HG02759 (cell line): ENCODE measurements around the gene TEK.

ENCODE experiments used
- ATAC-seq: cut with Tn5 transposase; IDR thresholded peaks from one replicate; pipeline ENCODE4 v1.9.1; 2021; ENCODE audit warnings: mild to moderate bottlenecking, moderate library complexity; ENCODE audit not compliant: unreplicated experiment

TEK gene

DNA sequence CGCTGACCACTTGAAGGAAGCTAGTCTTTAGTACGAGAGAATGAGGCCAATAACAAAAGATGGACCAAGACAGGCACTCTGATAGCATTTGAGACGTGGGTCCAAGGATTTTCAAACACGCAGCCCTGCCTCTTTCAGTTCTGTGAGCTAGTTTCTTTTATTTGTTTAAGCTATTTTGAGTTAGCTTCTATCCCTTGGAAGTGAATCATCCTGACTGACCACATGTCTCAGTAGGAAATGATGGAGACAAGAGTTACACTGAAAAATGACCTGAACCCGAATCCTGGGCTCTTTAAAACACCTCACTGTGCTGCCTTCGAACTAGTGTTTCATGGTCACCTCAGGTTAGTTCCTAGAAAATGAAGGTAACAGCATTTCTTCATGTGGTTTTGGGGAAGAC is 9.9 kb downstream of the TEK start:
- no peak for ATAC-seq

DNA sequence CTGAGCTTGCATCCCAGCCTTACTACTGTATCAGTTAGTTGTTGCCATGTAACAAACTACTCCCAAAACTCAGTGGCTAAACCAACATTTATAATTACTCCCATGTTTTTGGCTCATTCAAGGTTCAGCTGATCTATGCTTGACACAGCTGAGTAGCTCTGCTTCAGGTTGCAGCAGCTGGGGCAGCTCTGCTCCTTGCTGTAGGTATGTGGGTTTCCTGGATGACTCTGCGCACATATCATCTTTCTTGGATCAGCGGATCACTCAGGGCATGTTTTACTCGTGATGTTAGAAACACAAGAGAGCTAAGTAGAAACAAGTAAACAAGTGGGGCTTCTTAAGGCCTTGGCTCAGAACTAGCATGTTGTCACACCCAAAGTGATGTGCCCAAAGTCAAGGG is 15.1 kb downstream of the TEK start:
- ATAC-seq = no peak

DNA sequence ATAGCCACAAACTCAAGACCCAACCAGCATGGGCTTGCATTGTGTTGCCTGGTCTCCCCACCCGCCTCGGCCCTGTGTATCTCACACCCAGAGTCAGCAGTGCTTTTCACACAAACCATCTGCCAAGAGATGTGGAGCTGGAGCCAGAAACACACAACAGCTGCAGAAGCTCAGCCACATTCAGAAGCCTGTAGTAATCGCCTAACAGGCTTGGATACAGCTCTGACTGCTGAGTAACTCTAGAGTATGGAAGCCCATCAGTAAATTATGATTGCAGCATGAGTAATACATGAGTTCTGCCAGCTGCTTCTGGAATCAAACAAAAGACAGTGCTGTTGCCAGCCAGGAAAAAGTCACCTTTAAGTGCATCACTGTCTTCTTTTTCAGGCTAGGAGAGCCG is 16.0 kb downstream of the TEK start:
- ATAC-seq = no peak

DNA sequence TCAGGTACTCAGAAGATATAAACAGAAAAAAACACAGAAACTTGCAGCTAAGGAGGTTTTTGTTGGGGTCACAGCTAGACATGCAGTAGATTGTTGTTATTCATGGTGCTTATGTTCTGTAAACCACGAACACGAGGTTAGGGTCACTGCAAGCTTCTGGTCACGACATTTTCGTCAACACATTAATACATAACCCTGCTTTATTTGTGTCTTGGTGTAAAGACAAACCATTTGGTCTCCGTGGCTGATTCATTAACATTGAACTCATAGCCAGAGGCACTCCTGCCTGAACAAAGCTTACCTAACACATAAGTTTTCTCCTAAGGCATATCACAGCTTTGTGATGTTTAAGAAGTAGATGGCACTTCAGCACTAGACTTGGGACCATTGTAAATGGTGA is 16.9 kb downstream of the TEK start:
- ATAC-seq = no peak

DNA sequence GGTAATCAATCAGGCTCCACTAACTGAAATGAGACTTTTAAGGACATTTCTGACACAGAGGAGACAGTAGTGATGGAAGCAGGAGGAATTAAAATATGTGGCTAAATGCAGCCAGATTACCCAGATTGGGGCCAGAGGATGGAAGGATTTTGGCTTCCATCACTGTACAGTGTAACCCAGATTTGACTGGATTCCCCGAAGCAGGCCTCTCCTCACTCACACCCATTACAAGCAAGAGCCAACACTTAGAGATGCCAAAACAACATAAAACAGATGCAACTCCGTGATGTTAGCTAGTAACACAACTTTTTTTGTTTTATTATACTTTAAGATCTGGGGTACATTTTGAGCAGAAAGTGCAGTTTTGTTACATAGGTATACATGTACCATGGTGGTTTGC is 17.6 kb downstream of the TEK start:
- ATAC-seq = no peak

DNA sequence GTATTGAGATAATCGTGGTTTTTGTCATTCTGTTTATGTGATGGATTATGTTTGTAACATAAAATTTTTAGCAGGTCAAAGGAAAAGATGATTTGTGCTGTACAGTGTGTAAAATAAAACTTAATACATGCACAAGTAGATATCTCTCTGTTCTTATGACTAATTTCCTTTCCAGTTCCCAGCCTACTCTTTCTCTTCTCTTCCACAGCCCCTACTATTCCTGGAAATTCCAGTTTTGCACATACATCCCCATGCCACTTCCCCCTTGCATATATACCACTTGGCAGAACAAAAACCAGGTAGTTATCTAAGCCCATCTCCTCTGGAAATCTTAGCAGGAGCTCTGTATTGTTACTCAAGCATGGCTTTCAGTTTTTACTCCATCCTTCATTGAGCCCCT is 20.2 kb downstream of the TEK start:
- no peak for ATAC-seq

DNA sequence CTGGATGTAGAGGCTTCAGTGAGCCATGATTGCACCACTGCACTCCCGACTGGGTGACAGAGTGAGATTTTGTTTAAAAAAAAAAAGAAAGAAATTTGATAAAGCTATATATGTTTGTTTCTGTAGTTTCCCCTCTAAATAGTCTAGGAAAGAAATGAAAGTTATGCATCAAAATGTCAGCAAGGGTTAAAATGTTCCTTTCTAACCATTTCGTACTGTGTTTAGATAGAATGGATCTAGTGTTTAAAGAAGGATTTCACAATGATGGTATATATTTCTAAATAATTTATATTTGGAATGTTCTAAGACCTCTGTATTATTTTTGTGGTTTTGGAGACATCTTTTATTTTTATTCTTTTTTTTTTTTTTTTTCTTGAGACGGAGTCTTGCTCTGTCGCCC is 22.7 kb downstream of the TEK start:
- ATAC-seq = no peak

DNA sequence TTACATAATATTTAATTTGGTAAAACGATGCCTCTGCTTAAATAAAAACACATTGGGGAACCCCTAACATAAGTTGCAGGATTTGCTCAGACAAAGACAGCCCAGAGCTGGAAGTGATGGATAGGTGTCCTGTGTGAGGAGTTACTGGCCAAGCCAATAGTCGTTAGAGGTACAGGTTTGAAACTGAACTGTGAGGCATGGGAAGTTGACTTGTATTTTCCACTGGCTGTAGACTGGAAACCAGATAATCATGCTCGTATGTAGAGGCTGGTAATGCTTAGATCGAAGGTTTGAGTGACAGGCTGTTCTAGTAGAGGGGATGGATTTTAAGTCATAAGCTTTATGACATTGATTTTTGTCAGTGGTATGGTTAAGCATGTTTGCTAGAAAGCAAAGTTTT is 24.8 kb downstream of the TEK start:
- ATAC-seq = no peak

DNA sequence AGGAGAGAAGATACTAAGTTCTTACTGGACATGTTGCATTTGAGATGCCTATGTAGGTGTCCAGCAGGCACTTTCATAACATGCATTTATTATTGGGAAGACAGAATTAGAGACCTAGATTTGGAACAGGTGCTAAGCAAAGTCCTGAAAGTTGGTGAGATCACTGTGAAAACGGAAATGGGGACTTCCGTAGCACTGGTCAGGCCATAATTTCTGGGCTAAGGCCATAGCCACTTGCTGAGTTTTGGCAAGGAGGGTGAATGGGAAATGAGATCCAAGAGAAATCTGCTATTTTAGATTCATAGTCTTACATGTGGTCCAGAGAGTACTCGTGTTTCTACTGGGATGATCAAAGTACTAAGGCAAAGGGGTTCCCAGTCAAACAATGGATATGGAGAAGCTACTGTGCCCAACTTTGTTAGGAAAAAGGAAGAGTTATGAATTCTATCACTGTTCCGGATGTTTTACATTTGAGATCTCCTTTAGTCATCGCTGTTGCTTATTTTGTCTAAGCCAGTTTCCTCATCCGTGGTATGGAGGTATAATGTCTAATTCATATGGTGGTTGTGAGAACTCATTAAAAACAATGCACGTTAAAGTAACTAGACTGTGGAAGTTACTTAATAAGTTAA is 33.4 kb downstream of the TEK start:
- no peak for ATAC-seq

DNA sequence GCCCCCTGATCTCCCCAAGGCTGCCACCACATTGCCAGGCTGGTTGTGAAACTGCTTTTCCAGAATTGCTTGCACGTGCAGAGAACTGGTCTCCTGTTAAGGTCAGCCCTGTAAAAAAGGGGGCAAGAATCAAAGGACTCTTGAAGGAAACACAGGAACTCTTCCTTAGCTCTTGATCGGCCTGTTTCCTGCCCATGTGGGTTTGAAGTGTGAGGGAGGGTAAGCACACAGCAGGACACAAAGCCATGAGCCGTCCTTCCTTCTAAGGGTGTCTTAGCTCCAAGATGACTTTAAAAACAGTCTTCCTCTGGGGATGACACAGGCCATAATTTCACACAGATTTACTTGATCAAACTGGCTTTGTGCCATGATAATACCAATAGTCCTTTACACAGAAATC is 36.1 kb downstream of the TEK start:
- no peak for ATAC-seq

DNA sequence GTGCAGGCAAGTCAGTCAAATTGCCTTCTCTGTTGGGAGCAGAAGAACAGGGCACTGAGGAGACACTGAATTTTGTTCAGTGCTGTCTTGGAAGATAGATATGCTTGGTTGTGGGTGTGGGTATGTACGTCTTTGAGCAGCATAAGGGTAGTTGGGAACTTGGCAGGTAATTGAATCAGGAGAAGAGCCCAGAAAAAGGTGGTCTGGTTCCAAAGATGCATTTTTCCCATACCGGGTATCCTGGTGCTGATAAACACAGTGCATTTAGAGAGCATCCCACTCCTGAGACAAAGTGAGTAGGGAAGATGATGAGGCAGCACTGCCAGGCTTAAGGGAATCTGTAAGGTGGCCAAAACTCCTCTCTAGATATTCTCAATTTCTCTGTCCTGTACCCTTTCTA is 40.6 kb downstream of the TEK start:
- no peak for ATAC-seq

DNA sequence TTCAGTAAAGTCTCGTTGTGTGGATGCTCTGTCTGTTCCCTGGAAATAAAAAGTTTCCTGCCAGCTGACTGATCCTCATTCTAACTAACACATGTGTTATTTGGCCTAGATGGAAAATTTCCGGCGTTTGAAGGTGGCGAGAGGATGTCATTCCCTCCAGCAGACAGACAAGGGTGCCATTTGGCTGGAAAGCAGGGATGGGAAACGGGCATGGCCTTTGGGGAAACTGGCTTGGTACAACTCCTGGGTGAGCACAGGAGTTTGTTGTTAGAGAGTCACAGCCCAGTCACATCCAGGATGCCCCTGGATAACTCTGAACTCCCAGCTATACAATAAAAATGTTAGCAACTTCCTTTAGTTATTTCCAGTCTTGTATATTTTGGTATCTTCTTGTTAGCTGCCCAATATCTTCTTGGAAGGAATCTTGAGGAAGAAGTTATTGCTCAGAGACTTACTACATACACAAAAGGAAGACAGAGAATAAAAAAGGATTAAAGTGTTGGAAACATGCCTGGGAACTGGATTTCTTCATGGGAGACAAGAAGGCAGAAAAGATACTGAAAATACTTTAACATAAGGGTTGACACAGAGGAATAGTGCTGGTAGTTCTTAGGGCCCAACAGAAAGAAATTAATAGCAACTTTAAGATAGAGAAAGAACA is 41.9 kb downstream of the TEK start:
- ATAC-seq = no peak

DNA sequence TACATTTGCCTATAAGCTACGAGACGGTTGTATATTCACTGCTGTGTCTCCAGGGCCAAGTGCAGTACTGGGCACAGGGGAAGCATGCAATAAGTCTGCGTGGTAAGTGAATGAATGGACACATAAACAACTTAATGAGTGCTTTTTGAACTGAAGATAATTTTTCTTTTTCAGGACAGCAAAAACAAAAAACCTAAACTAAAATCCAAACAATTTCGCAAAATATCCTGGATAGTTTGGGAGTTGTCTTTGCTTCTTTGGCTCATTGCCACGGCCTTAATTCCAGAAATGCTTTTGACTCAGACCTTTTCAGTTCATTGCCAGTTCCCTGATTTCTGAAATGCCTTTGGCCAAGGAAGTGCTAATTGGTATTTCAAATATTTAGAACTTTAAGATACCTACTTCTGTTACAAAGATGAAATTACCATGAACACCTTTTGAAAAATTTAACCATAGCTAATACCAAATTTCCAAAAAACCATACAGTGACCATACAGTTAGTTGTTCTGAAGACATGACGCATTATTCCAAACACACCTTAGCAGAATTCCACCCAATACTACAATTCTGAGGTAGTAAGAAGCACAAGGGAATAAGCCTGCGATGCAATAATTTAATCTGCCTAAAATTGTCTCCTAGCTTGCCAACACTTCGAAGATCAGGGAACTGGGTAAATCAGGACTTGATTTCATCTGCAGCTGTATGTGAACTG is 42.8 kb downstream of the TEK start:
- ATAC-seq = no peak

DNA sequence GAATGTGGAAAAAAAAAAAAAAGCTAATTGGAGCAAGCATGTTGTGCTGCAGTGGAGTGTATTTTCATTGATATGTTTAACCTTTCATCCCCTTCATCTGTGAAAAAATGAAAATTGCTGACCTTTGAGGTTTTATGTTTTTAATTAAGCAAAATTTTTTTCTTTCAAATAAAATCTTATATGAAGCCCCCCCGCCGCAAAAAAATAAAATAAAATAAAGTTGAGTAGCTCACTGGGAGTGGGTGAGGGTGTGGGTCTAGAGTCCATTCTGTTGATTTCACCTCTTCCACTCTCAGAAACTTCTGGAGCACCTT is 43.3 kb downstream of the TEK start:
- ATAC-seq = no peak

DNA sequence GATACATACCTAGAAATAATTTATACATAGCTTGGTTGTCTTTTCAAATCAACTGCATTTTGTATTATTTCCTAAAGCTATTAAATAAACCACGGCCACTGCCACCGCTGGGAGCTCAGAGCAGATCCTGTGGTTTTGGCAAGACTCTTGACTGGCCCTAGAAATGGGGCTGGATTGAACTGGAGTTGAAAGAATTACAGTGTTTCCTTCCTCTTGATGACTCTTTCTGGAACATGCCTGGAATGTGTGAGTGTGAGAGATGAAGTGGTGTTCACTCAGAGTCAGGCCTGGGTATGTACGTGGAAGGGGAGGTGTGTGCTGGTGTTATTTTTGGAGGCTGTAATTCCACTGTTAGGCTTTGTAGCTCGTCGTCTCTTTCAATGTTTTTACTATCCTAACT is 45.9 kb downstream of the TEK start:
- ATAC-seq = no peak

DNA sequence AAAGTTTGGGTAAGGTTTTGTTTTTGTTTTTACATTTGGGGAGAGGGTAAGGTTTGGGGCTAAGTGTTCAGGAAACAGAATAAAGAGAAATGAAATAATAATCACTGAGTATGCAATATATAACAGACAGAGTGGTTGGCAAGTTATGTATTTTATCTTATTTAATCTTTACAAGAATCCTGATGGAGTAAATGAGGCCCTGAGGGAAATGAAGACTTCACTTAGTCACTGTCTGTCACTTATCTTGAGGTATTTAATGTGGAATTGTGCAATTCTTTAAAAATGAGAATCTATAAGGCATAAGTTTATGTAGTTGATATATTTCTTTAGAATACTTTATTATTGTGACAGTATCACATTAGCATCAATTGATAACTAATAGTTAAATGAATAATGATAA is 48.1 kb downstream of the TEK start:
- no peak for ATAC-seq

DNA sequence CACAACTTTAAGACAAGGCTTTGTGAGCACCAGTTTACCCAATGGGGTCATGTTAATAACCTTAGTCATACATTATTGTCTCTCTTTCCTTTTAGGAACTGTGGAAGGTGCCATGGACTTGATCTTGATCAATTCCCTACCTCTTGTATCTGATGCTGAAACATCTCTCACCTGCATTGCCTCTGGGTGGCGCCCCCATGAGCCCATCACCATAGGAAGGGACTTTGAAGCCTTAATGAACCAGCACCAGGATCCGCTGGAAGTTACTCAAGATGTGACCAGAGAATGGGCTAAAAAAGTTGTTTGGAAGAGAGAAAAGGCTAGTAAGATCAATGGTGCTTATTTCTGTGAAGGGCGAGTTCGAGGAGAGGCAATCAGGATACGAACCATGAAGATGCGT is 48.7 kb downstream of the TEK start:
- ATAC-seq = no peak

DNA sequence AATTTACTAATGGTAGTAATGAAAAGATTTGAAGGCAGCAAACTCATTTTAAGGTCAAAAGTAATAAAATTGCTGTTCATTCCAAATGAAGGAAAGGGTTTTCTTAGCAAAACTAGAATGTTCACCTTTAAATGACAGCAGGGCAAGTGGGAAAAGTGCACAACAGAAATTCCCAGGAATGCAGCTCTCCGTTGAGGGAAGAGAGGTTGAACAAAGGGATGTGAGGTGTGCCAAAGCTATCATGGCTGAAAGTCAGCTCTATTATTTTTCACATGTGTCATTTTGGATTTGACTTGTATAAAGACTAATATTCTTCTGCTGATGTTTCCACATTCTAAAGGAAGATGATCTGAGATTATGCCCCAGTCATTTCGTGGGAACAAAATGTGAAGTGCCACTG is 51.6 kb downstream of the TEK start:
- no peak for ATAC-seq

DNA sequence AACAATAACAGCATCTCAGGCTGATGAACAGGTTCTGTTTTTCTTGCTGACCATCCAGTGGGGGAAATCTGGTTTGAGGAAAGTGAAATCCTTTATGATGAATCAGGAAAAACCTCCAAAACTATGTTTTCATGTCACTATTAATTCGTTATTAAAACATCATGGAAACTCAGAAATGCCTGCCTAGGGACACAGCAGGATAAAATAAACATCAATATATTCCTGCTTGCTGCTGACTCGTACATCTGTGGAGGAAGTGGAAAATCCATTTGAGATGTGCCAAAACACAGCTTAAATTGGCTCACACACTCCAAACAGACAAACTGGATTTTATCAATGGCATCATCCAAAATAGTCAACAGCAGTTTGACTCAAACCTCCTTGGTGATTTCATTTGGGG is 53.0 kb downstream of the TEK start:
- ATAC-seq = no peak

DNA sequence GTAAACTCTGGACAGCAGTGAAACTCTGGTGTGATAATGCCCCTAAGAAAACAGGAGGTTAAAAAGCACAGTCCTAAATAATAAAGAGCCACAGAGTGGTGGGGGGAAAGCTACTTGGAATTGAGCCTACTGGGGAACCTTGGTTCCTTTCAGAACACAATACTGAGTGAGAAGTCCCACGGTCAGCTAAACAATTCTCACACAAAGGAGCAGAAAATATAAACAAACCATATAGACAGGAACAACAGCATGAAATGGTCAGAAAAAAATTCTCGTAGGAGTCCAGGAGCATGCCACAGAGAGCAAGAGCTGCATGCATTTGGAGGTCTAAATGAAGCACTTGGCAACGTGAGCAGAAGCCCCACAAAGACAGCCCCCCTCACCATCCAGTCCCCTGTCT is 56.0 kb downstream of the TEK start:
- ATAC-seq = no peak

DNA sequence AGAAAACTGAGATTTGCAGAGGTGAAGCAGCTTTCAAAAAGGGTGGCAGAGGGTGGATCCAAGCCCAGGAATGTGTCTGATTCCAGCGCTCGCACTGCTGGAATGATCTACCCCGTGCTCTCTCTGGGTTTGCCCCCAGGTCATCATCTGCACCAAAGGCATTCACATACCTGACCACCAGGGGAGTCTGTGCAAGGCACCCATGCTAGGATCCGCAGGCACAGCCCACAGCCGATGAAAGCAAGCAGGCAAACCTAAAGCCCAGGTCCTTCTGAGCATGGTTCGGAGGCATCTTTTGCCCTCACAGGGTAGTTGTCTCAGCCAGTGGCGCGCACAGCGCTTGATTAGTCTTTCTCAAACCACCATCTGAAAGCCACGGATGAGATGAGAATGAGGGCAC is 56.6 kb downstream of the TEK start:
- no peak for ATAC-seq

DNA sequence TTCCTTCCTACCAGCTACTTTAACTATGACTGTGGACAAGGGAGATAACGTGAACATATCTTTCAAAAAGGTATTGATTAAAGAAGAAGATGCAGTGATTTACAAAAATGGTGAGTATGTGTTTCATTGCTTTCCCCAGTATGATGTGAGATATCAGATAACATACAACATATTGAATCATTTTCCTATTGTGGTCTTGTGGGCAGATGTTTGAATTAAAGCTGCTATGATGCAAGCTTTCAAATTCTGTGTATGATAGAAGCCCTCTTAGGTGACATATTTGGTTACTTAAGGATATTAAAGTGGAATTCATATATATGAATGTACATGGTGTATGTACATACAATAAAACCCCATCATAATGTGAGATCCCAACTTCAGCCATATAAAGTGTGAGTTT is 59.5 kb downstream of the TEK start:
- no peak for ATAC-seq

DNA sequence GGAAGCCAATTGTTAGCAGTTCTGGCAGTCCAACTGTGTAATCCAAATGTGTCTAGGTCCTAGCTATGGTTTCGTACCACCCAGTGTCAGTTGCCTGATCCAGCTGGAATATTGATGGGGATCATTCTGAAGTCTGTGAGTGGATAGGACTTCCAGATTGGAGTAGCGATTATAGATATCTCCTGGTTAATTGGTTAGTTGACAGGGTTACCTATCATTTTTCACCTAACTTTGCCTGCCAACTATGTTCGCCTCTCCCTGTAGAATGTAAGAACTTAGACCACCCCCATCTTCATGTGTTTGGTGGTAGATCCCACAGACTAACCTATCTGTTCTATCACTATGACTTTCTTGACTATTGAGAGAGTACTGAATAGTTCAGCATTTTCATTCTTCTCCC is 59.9 kb downstream of the TEK start:
- ATAC-seq = no peak
